ENCODE measurements around the gene HES5.
"Not testable (repeated sequence)": the region's sequence is repeated elsewhere in the genome, so short reads cannot be mapped to it uniquely, and the experiment has no call there.

The HES5 gene

GRCh38 chr1:2560299-2561073 lies 30.4 kb upstream of the HES5 start:
- DNase-seq: no peak

GRCh38 chr1:2559509-2560298 lies 29.6 kb upstream of the HES5 start:
- DNase-seq: no peak

GRCh38 chr1:2558861-2559260 lies 28.8 kb upstream of the HES5 start:
- no peak for DNase-seq

GRCh38 chr1:2558420-2558819 lies 28.4 kb upstream of the HES5 start:
- no peak for DNase-seq

GRCh38 chr1:2557482-2558400 lies 27.7 kb upstream of the HES5 start:
- DNase-seq: no peak

GRCh38 chr1:2556678-2557481 lies 26.8 kb upstream of the HES5 start:
- peak; percentile 56 for DNase-seq

GRCh38 chr1:2556277-2556677 lies 26.2 kb upstream of the HES5 start, which contains the start of gene TNFRSF14:
Gene TNFRSF14 (plus strand): TSS chr1:2556371. CDS start chr1:2556665, 294 bp downstream.
- peak; percentile 80 for DNase-seq

GRCh38 chr1:2555634-2556276 lies 25.7 kb upstream of the HES5 start:
- DNase-seq: peak; percentile 75

- peak; percentile 76 for DNase-seq
Observed at GRCh38 chr1:2554621-2555387, 24.7 kb upstream of the HES5 start.

- no peak for DNase-seq
Observed at GRCh38 chr1:2553871-2554620, 24.0 kb upstream of the HES5 start.

GRCh38 chr1:2553076-2553475 lies 23.0 kb upstream of the HES5 start:
- not testable (repeated sequence) for DNase-seq

- DNase-seq: no peak
Observed at GRCh38 chr1:2552189-2552588, 22.1 kb upstream of the HES5 start.

- not testable (repeated sequence) for DNase-seq
Observed at GRCh38 chr1:2551544-2551943, 21.5 kb upstream of the HES5 start.

GRCh38 chr1:2550309-2550861 lies 20.3 kb upstream of the HES5 start:
- not testable (repeated sequence) for DNase-seq

- DNase-seq: not testable (repeated sequence)
Observed at GRCh38 chr1:2549367-2550029, 19.4 kb upstream of the HES5 start.

- peak; percentile 92 for DNase-seq
Observed at GRCh38 chr1:2548068-2548589, 18.1 kb upstream of the HES5 start.

GRCh38 chr1:2547210-2548067 lies 17.4 kb upstream of the HES5 start:
- peak; percentile 54 for DNase-seq

All from CD4-positive, alpha-beta T cell treated with Interleukin-6 for 4 hours (primary cell).